MM.1S (cell line): ENCODE data around the gene ALG9.

Experiments used
- CTCF ChIP-seq: fragments of 300-600 bp; sonication (generic); IDR thresholded peaks from 2 replicates; pipeline ENCODE4 v1.5.1; 2016; ENCODE audit warnings: antibody characterized with exemption, low read length, mixed read lengths
- EZH2phosphoT487 ChIP-seq: fragments of 300-600 bp; sonication (generic); IDR thresholded peaks from 2 replicates; pipeline ENCODE4 v1.6.1; 2018; ENCODE audit warnings: antibody characterized with exemption, low read length

- TF ChIP-seq CTCF, result no peak
- no peak for TF ChIP-seq EZH2phosphoT487
Measured at GRCh38 chr11:111774955-111775710, 96.2 kb downstream of the ALG9 start.
